Measurements from ENCODE around the gene CLIP1.

Gene CLIP1

GRCh38 chr12:122235741-122236140, 186.7 kb downstream of the CLIP1 start:
- Mint-ChIP-seq H3K36me3 (peaks cover 20% of the 10 kb centered on the region), H3K27ac (no peak overlapping the region)

GRCh38 chr12:122232691-122233090, 189.8 kb downstream of the CLIP1 start:
- no peaks in the 10 kb centered on the region for H3K9me3 Mint-ChIP-seq
- no peak overlapping the region for H3K4me3 Mint-ChIP-seq
- H3K4me1 Mint-ChIP-seq: no peaks in the 10 kb centered on the region
- ATAC-seq (ENCODE audit: low read depth) (no peak), DNase-seq (ENCODE audit: low spot score in 2 of 2) (no peak)
- H3K27me3 Mint-ChIP-seq: no peaks in the 10 kb centered on the region
- no peak overlapping the region for H3K27ac Mint-ChIP-seq
- H3K36me3 Mint-ChIP-seq: peaks cover 17% of the 10 kb centered on the region

More at GRCh38 chr12:122235741-122236140, 186.7 kb downstream of the CLIP1 start:
- ATAC-seq (ENCODE audit: low read depth): no peak
- no peak overlapping the region for H3K4me3 Mint-ChIP-seq
- DNase-seq (ENCODE audit: low spot score in 2 of 2): no peak
- H3K9me3 Mint-ChIP-seq: no peaks in the 10 kb centered on the region
- H3K4me1 Mint-ChIP-seq: no peaks in the 10 kb centered on the region
- no peaks in the 10 kb centered on the region for H3K27me3 Mint-ChIP-seq

GRCh38 chr12:122230798-122231197, 191.7 kb downstream of the CLIP1 start:
- Mint-ChIP-seq H3K36me3 (peaks cover 14% of the 10 kb centered on the region), H3K27me3 (no peaks in the 10 kb centered on the region), H3K4me3 (no peak overlapping the region), H3K4me1 (no peaks in the 10 kb centered on the region), H3K27ac (no peak overlapping the region), H3K9me3 (no peaks in the 10 kb centered on the region)
- no peak for ATAC-seq (ENCODE audit: low read depth)
- DNase-seq (ENCODE audit: low spot score in 2 of 2): no peak

GRCh38 chr12:122228092-122228491, 194.4 kb downstream of the CLIP1 start:
- Mint-ChIP-seq H3K4me3 (peak overlapping the region; percentile 11), H3K9me3 (no peaks in the 10 kb centered on the region), H3K27ac (no peak overlapping the region), H3K36me3 (peaks cover 10% of the 10 kb centered on the region), H3K4me1 (peaks cover 8% of the 10 kb centered on the region), H3K27me3 (no peaks in the 10 kb centered on the region)
- ATAC-seq (ENCODE audit: low read depth): no peak
- no peak for DNase-seq (ENCODE audit: low spot score in 2 of 2)

- Mint-ChIP-seq H3K4me3 (peak overlapping the region; percentile 66), H3K4me1 (peaks cover 8% of the 10 kb centered on the region), H3K27me3 (no peaks in the 10 kb centered on the region), H3K9me3 (no peaks in the 10 kb centered on the region), H3K27ac (no peak overlapping the region), H3K36me3 (peaks cover 7% of the 10 kb centered on the region)
- DNase-seq (ENCODE audit: low spot score in 2 of 2) (no peak), ATAC-seq (ENCODE audit: low read depth) (no peak)
These were observed 195.1 kb downstream of the CLIP1 start for GRCh38 chr12:122227341-122227740.

GRCh38 chr12:122226366-122227125, 195.9 kb downstream of the CLIP1 start:
- ATAC-seq (ENCODE audit: low read depth) (no peak), DNase-seq (ENCODE audit: low spot score in 2 of 2) (peak in 1 of 2 donors; percentile 22)
- H3K27ac Mint-ChIP-seq: no peak overlapping the region
- peaks cover 8% of the 10 kb centered on the region for H3K4me1 Mint-ChIP-seq
- no peaks in the 10 kb centered on the region for H3K9me3 Mint-ChIP-seq
- H3K36me3 Mint-ChIP-seq: peaks cover 10% of the 10 kb centered on the region
- H3K4me3 Mint-ChIP-seq: peak overlapping the region; percentile 95
- no peaks in the 10 kb centered on the region for H3K27me3 Mint-ChIP-seq

- peak within 1 kb of the TSS; percentile 95 for H3K4me3 Mint-ChIP-seq
- H3K4me1 Mint-ChIP-seq: peaks cover 8% of the 10 kb centered on the region
- H3K27ac Mint-ChIP-seq: peak within 1 kb of the TSS; percentile 95
- no peaks in the 10 kb centered on the region for H3K27me3 Mint-ChIP-seq
- peaks cover 14% of the 10 kb centered on the region for H3K36me3 Mint-ChIP-seq
- DNase-seq (ENCODE audit: low spot score in 2 of 2): peak; percentile 96 to 100
- H3K9me3 Mint-ChIP-seq: no peaks in the 10 kb centered on the region
- peak; percentile 84 for ATAC-seq (ENCODE audit: low read depth)
These were observed 196.6 kb downstream of the CLIP1 start, which contains the start of gene DIABLO for GRCh38 chr12:122225683-122226365. Gene DIABLO (minus strand): TSS chr12:122226052. CDS start chr12:122226014, 38 bp downstream.

Data from memory B cell (primary cell).